Adrenal gland (tissue), 5 donors: Measurements from ENCODE around the gene MAST4.

Experiments
- CTCF ChIP-seq, 6 experiments: fragments of 450-650 bp in 4 of 6; fragments of 200-600 bp in 2 of 6; sonication (generic) in 1 of 6; IDR thresholded peaks; 1 replicate in 5 of 6; 2 replicates in 1 of 6; pipeline versions ENCODE4 v1.5.1 to v1.8.0; 2016 to 2021; ENCODE audit warnings: antibody characterized with exemption in 6 of 6, mild to moderate bottlenecking in 2 of 6, moderate library complexity in 1 of 6
- POLR2A ChIP-seq, 2 donors: fragments of 450-650 bp; IDR thresholded peaks; one replicate each; pipeline ENCODE4 v1.6.1; 2017; ENCODE audit warnings: antibody characterized with exemption in 2 of 2, mild to moderate bottlenecking in 2 of 2, moderate library complexity in 1 of 2
- donor health status: DM: no; HTN: no; CAD: no.

GRCh38 chr5:66842540-66842939, 246.3 kb downstream of the MAST4 start:
- TF ChIP-seq CTCF (IDR thresholded peaks at IDR 0.05): no peak
- no peak for TF ChIP-seq POLR2A (IDR thresholded peaks at IDR 0.05)
